PC-3 (cell line): ENCODE measurements around the gene EPHB1. TPM values are rescaled to one million over a fixed set of nuclear protein-coding genes. Genes with fewer than 3 reads are reported as not detected.

Source experiments
- ATAC-seq: fragments of 200-7000 bp; cut with Tn5 transposase; 2 replicates; pipeline ENCODE4 v1.9.1; 2020; ENCODE audit warnings: mild to moderate bottlenecking, moderate library complexity
- BruUV-seq: library from RNA; stranded (reverse); fragments of 400-500 nt; replicated peaks from 2 replicates; lab custom pipeline; 2021; lab: Mats Ljungman, UMichigan
- CTCF ChIA-PET: fragments of 300-600 bp; sonication (Branson Sonifier 250); formaldehyde crosslinking; loops from one replicate; lab custom pipeline; 2022; ENCODE audit warnings: antibody characterized with exemption; lab: Charles Lee
- POLR2A ChIA-PET: fragments of 300-600 bp; sonication (Branson Sonifier 250); formaldehyde crosslinking; loops from one replicate; lab custom pipeline; 2022; ENCODE audit warnings: antibody characterized with exemption; ENCODE audit not compliant: unreplicated experiment; lab: Charles Lee
- DNase-seq: peaks from one replicate; pipeline ENCODE4 v3.0.0-alpha.2; 2015
- H2AFZ ChIP-seq: fragments of 300-600 bp; sonication (generic); 2 replicates; pipeline ENCODE4 v1.6.0; 2016; ENCODE audit warnings: antibody characterized with exemption, low read length
- H3F3A ChIP-seq: fragments of 300-600 bp; sonication (generic); one replicate; pipeline ENCODE4 v1.6.0; 2017; ENCODE audit warnings: antibody characterized with exemption, low read length, control low read depth, mild to moderate bottlenecking; ENCODE audit not compliant: unreplicated experiment
- H3K27ac ChIP-seq: fragments of 300-600 bp; sonication (generic); 2 replicates; pipeline ENCODE4 v1.5.1; 2016; ENCODE audit warnings: mild to moderate bottlenecking, low read length
- H3K27me3 ChIP-seq: fragments of 300-600 bp; sonication (generic); 2 replicates; pipeline ENCODE4 v1.6.1; 2016; ENCODE audit warnings: low read length, mixed read lengths
- H3K36me3 ChIP-seq: fragments of 300-600 bp; sonication (generic); 2 replicates; pipeline ENCODE4 v1.6.1; 2016; ENCODE audit warnings: low read depth, mixed run types, low read length, mixed read lengths
- H3K4me1 ChIP-seq: fragments of 300-600 bp; sonication (generic); 2 replicates; pipeline ENCODE4 v1.5.1; 2016; ENCODE audit warnings: low read length; ENCODE audit not compliant: insufficient read depth
- H3K4me2 ChIP-seq: fragments of 300-600 bp; sonication (generic); 2 replicates; pipeline ENCODE4 v1.6.0; 2016; ENCODE audit warnings: low read length
- H3K4me3 ChIP-seq: fragments of 300-600 bp; sonication (generic); 2 replicates; pipeline ENCODE4 v1.5.1; 2016; ENCODE audit warnings: mild to moderate bottlenecking, low read length, mixed read lengths
- H3K79me2 ChIP-seq: fragments of 300-600 bp; sonication (generic); 2 replicates; pipeline ENCODE4 v1.6.1; 2017; ENCODE audit warnings: low read length, mixed read lengths
- H3K9ac ChIP-seq: fragments of 300-600 bp; sonication (generic); 2 replicates; pipeline ENCODE4 v1.6.0; 2016; ENCODE audit warnings: mild to moderate bottlenecking, low read length
- H3K9me2 ChIP-seq: fragments of 300-600 bp; sonication (generic); replicated peaks from 2 replicates; pipeline ENCODE4 v1.6.1; 2016; ENCODE audit warnings: mixed run types, low read length, mixed read lengths
- H3K9me3 ChIP-seq: fragments of 300-600 bp; sonication (generic); 2 replicates; pipeline ENCODE4 v1.6.1; 2016; ENCODE audit warnings: low read length, mixed read lengths
- H4K20me1 ChIP-seq: fragments of 300-600 bp; sonication (generic); 2 replicates; pipeline ENCODE4 v1.6.1; 2016; ENCODE audit warnings: low read length, mixed read lengths
- EZH2 ChIP-seq: fragments of 300-600 bp; sonication (generic); IDR thresholded peaks from one replicate; pipeline ENCODE4 v1.6.1; 2017; ENCODE audit warnings: antibody characterized with exemption, mild to moderate bottlenecking, low read length; ENCODE audit not compliant: unreplicated experiment
- EZH2phosphoT487 ChIP-seq: fragments of 300-600 bp; sonication (generic); IDR thresholded peaks from 2 replicates; pipeline ENCODE4 v1.6.1; 2018; ENCODE audit warnings: mild to moderate bottlenecking, antibody characterized with exemption, low read length, borderline replicate concordance
- intact Hi-C: fragments of 100-400 bp; cut with micrococcal nuclease; formaldehyde crosslinking; loops from 2 replicates; pipeline ENCODE4 v1.9.0; 2023
- total RNA-seq: library from RNA; depleted of rRNA; stranded (reverse); fragments of >200 nt; gene quantifications from 2 replicates; pipeline ENCODE4 v1.2.3, GENCODE V29; 2014; rRNA removed
- TF ChIP-seq, protein P1 (sequence below): fragments of 300-600 bp; sonication (generic); conservative IDR thresholded peaks from 2 replicates; pipeline ENCODE4 v1.5.1; 2017; ENCODE audit warnings: antibody characterized with exemption, low read depth, mild to moderate bottlenecking, low read length

Gene EPHB1
- total RNA-seq, 1 experiment from 2014 or later: 0.69 TPM

- CTCF ChIA-PET: no interaction called here
- H3K27me3 ChIP-seq: no peaks in the 10 kb centered on the region
- H3K4me3 ChIP-seq: no peak overlapping the region
- H3K9me2 ChIP-seq: no peaks in the 10 kb centered on the region
- intact Hi-C loops: no loop called here
- H3F3A ChIP-seq: no peaks in the 10 kb centered on the region
- no peak overlapping the region for H3K4me2 ChIP-seq
- H2AFZ ChIP-seq: no peak overlapping the region
- H3K27ac ChIP-seq: no peak overlapping the region
- H3K9ac ChIP-seq: no peak overlapping the region
- no peaks in the 10 kb centered on the region for H3K79me2 ChIP-seq
- DNase-seq (no peak), ATAC-seq (no peak)
- no peaks in the 10 kb centered on the region for H4K20me1 ChIP-seq
- H3K4me1 ChIP-seq: no peaks in the 10 kb centered on the region
- BruUV-seq: no TSS peak
- H3K36me3 ChIP-seq: no peaks in the 10 kb centered on the region
- TF ChIP-seq EZH2 (no peak), EZH2phosphoT487 (no peak)
- TF ChIP-seq, protein P1, sequence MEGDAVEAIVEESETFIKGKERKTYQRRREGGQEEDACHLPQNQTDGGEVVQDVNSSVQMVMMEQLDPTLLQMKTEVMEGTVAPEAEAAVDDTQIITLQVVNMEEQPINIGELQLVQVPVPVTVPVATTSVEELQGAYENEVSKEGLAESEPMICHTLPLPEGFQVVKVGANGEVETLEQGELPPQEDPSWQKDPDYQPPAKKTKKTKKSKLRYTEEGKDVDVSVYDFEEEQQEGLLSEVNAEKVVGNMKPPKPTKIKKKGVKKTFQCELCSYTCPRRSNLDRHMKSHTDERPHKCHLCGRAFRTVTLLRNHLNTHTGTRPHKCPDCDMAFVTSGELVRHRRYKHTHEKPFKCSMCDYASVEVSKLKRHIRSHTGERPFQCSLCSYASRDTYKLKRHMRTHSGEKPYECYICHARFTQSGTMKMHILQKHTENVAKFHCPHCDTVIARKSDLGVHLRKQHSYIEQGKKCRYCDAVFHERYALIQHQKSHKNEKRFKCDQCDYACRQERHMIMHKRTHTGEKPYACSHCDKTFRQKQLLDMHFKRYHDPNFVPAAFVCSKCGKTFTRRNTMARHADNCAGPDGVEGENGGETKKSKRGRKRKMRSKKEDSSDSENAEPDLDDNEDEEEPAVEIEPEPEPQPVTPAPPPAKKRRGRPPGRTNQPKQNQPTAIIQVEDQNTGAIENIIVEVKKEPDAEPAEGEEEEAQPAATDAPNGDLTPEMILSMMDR: no peak
- no peaks in the 10 kb centered on the region for H3K9me3 ChIP-seq
- POLR2A ChIA-PET: no interaction called here
Observed at GRCh38 chr3:135304378-135304777, 509.3 kb downstream of the EPHB1 start.

Other genes with a start within 250 kb of the EPHB1 start
- gene KY, start 144.2 kb upstream of the EPHB1 start, total RNA-seq: 0.29 TPM in 1 of 2 replicates, not detected in the other